Stimulated activated CD8-positive, alpha-beta memory T cell treated with anti-CD3 and anti-CD28 coated beads, Interleukin-4, amount 100 ng/mL, for 48 hours (primary cell): ENCODE data around the gene LHFPL3.

Source experiments
- DNase-seq: peaks from one replicate; pipeline ENCODE4 v3.0.0-alpha.2; 2020

LHFPL3 gene

GRCh38 chr7:104943502-104944343 lies 615.3 kb downstream of the LHFPL3 start:
- DNase-seq = peak; percentile 87

GRCh38 chr7:104945599-104945956 lies 617.2 kb downstream of the LHFPL3 start:
- no peak for DNase-seq

GRCh38 chr7:104946338-104946737 lies 617.9 kb downstream of the LHFPL3 start:
- peak; percentile 41 for DNase-seq

GRCh38 chr7:104950006-104950405 lies 621.6 kb downstream of the LHFPL3 start:
- no peak for DNase-seq

GRCh38 chr7:104950754-104951153 lies 622.4 kb downstream of the LHFPL3 start:
- DNase-seq = no peak

- DNase-seq = no peak
Measured at GRCh38 chr7:104951546-104951945, 623.1 kb downstream of the LHFPL3 start.

- no peak for DNase-seq
Measured at GRCh38 chr7:104955276-104955675, 626.9 kb downstream of the LHFPL3 start.
